ENCODE measurements around the gene SLCO2B1.
A peak's percentile ranks its signal among the peaks of the same experiment; 100 is the strongest.

The SLCO2B1 gene

DNA sequence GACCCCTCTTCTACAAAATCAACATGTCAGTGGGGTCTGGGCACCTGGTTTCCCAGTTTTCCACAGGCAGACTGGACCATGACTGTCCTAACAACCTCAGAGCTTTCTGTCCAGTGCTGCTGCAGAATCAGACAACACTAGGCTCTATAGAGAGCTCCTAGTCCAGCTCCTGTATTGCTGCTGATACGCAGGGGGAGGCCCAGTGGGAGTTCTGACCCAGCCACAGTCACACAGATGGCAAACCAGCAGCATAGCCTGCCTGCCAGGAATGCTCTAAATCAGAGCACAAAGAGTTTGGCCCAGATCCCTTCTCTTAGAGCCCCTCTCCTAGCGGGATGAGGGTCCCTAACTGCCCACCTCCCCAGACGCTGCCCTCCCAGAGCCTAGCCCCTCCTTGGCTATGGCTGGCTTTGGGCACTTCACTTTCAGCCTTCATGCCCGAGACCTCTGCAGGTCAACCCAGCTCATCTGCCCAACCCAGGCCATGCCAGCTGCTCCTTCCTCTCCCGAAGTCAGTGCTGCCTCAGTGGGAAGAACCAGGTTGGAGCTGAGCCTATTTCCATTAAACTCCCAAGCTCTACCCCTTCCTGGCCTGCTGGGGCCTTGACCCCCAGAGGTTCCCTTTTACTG is 15.8 kb upstream of the SLCO2B1 start:
- H3K4me3 ChIP-seq (ENCODE audit: low read depth, low read length): no peak overlapping the region
- no peak for DNase-seq (ENCODE audit: low read depth)
- TF ChIP-seq CTCF (IDR thresholded peaks at IDR 0.05; ENCODE audit: insufficient read depth, low read depth, low read length, missing control alignments): no peak

GRCh38 chr11:75135651-75136050 is 15.3 kb upstream of the SLCO2B1 start:
- TF ChIP-seq CTCF (IDR thresholded peaks at IDR 0.05; ENCODE audit: insufficient read depth, low read depth, low read length, missing control alignments): no peak
- no peak for DNase-seq (ENCODE audit: low read depth)
- no peak overlapping the region for H3K4me3 ChIP-seq (ENCODE audit: low read depth, low read length)

DNA sequence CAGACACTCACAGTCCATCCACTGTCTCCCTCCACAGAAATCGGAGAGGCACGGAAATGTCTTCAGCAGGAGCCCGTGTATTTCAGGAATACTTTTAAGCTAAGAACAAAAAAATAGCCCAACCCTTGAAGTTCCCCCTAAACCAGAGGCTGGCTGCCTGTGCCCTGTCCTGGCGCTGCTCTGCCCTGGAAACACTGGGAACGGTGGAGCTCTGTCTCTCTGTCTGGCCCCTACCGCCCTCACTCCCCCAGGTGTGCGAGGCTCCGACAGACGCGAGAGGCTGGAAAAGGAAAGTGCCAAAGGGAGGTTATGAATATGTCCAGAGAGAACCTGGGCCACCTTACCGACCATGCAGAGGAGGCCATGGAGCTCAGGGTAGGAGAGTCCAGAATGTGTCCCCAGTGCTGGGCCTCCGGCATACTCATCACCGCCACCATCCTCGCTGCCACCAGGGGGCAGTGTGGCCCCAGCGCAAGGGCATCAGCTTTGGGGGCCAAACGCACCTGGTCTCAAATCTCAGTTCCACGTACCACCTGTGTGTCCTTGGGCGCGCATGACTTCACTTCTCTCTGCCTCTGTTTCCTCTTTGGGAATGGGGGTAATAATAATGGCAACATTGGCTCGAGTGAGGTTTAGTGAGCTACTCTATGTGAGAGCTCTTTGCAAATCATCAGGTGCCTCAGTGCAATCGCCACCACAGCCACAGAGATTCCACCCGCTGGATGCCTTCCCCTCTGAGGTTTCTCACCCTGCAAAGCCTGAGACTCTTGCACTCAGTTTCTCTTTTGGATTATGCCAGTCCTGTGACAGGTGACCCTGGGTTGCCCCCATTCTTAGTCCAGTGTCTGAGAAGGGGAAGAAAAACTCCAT is 10.4 kb upstream of the SLCO2B1 start:
- no peak overlapping the region for H3K4me3 ChIP-seq (ENCODE audit: low read depth, low read length)
- TF ChIP-seq CTCF (IDR thresholded peaks at IDR 0.05; ENCODE audit: insufficient read depth, low read depth, low read length, missing control alignments): peak; percentile 99
- peak; percentile 69 for DNase-seq (ENCODE audit: low read depth)

DNA sequence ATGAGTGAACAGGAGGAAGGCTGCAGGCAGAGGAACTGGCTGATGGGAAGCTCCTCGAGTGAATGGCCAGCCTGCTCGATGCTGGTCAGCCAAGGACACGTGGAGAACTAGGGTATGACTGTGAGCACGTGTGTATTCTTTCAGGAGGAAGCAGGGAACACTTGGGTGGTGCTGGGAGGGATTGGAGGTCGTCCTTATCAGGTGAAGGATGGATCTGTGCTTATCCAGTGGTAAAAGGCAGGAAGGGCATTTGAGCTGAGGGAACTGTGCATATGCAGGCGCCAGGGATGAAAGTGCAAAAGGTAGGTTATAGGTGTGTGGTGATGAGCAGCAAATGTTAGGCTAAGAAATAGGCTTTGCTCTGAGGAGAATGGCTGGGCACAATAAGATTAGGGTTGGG is 9.7 kb upstream of the SLCO2B1 start:
- no peak for TF ChIP-seq CTCF (IDR thresholded peaks at IDR 0.05; ENCODE audit: insufficient read depth, low read depth, low read length, missing control alignments)
- no peak overlapping the region for H3K4me3 ChIP-seq (ENCODE audit: low read depth, low read length)
- DNase-seq (ENCODE audit: low read depth): no peak

DNA sequence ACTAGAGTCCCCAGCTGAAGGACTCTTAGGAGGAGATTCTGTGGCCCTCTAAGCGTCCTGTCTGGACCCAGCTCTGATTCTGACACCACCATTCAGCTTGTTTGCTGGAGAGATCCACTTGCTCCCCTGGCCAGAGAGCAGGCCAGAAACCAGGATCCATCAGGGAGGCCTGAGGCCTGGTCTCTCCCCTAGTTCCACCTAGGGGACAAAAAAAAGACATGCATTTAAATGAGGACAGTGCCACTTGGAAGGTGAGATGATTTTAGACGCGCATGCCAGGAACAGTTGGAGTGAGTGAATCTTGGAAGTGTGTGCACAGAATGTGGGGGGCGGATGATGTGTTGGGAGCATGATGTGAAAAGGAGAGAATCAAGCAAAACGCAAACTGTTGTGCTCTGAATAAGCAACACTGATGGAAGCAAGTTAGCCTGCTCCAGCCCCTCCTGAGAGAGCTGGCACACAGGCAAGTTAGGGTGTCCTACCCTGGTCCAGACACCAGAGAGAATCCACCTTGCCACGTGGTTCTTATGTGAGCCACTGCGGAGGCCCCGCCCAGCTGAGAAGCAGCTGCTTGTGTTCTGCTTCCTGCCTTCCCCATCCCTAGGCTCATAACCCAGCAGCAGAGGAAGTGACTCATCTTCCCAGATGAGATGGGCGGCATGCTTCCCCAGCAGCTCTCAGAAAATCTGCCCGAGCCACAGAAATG is 8.0 kb upstream of the SLCO2B1 start:
- TF ChIP-seq CTCF (IDR thresholded peaks at IDR 0.05; ENCODE audit: insufficient read depth, low read depth, low read length, missing control alignments): no peak
- DNase-seq (ENCODE audit: low read depth): peak; percentile 75
- no peak overlapping the region for H3K4me3 ChIP-seq (ENCODE audit: low read depth, low read length)

DNA sequence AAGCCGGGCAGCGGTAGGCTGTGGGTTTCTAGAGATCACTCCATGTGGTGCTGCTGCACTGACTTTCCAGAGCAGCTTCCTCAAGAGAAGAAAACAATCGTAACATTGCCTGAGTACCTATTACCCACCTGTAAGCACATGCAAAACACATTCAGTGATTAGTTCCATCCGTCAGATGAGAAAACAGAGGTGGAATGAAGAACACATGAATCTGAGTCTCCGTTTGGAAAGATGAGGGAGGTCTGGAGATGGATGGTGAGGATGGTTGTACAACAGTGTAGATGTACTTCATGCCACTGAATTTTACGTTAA is 7.5 kb upstream of the SLCO2B1 start:
- no peak for DNase-seq (ENCODE audit: low read depth)
- no peak overlapping the region for H3K4me3 ChIP-seq (ENCODE audit: low read depth, low read length)

More for the DNA sequence above, 7.5 kb upstream of the SLCO2B1 start:
- no peak for TF ChIP-seq CTCF (IDR thresholded peaks at IDR 0.05; ENCODE audit: insufficient read depth, low read depth, low read length, missing control alignments)
